Fibroblast of lung (primary cell): Measurements from ENCODE around the gene FAM81B. TPM values are rescaled to one million over a fixed set of nuclear protein-coding genes. Genes with fewer than 3 reads are reported as not detected.

ENCODE experiments used
- DNase-seq, 2 donors: peaks; one replicate each; pipeline versions ENCODE4 v3.0.0 to v3.0.0-alpha.2; 2010; ENCODE audit warnings: low read depth in 2 of 2
- H2AFZ ChIP-seq: 2 replicates; pipeline ENCODE4 v1.5.1; 2012; ENCODE audit warnings: low read length, control low read depth, inconsistent platforms
- H3K27ac ChIP-seq: 2 replicates; pipeline ENCODE4 v1.5.1; 2011; ENCODE audit warnings: low read length, control low read depth; ENCODE audit not compliant: insufficient read depth
- H3K27me3 ChIP-seq: 2 replicates; pipeline ENCODE4 v1.5.1; 2011; ENCODE audit warnings: mild to moderate bottlenecking, low read length; ENCODE audit not compliant: control insufficient read depth, insufficient read depth
- H3K36me3 ChIP-seq: 2 replicates; pipeline ENCODE4 v1.5.1; 2011; ENCODE audit warnings: low read length; ENCODE audit not compliant: control insufficient read depth, insufficient read depth
- H3K4me1 ChIP-seq: 2 replicates; pipeline ENCODE4 v1.5.1; 2011; ENCODE audit warnings: low read length; ENCODE audit not compliant: control insufficient read depth, insufficient read depth; ENCODE audit errors: extremely low read depth
- H3K4me2 ChIP-seq: 2 replicates; pipeline ENCODE4 v1.5.1; 2011; ENCODE audit warnings: low read length, control low read depth; ENCODE audit not compliant: insufficient read depth; ENCODE audit errors: extremely low read depth
- H3K4me3 ChIP-seq, 4 experiments: fragments of 200-600 bp in 1 of 4; sonication (generic) in 1 of 4; replicated peaks in 1 of 4; 2 replicates each; pipeline ENCODE4 v1.5.1; 2011 to 2016; ENCODE audit warnings: low read length in 4 of 4, low read depth in 3 of 4, mild to moderate bottlenecking in 3 of 4, control low read depth in 2 of 4, inconsistent platforms in 1 of 4, mixed read lengths in 1 of 4; ENCODE audit not compliant: insufficient read depth in 1 of 4; ENCODE audit errors: control extremely low read depth in 1 of 4
- H3K79me2 ChIP-seq: 2 replicates; pipeline ENCODE4 v1.5.1; 2012; ENCODE audit warnings: mild to moderate bottlenecking, low read length, inconsistent platforms; ENCODE audit not compliant: control insufficient read depth, insufficient read depth
- H3K9ac ChIP-seq: 2 replicates; pipeline ENCODE4 v1.5.1; 2011; ENCODE audit warnings: mild to moderate bottlenecking, low read length, control low read depth; ENCODE audit not compliant: insufficient read depth
- H3K9me3 ChIP-seq: 2 replicates; pipeline ENCODE4 v1.5.1; 2012; ENCODE audit warnings: low read depth, low read length; ENCODE audit not compliant: control insufficient read depth, insufficient read depth
- H4K20me1 ChIP-seq: 2 replicates; pipeline ENCODE4 v1.5.1; 2011; ENCODE audit warnings: low read length; ENCODE audit not compliant: control insufficient read depth, insufficient read depth; ENCODE audit errors: extremely low read depth
- CTCF ChIP-seq, 2 donors: IDR thresholded peaks in 1 of 2; conservative IDR thresholded peaks in 1 of 2; 1 replicate in 1 of 2; 2 replicates in 1 of 2; pipeline ENCODE4 v1.5.1; 2011 to 2012; ENCODE audit warnings: low read length in 2 of 2, control low read depth in 1 of 2, inconsistent platforms in 1 of 2, low read depth in 1 of 2, mild to moderate bottlenecking in 1 of 2
- EZH2 ChIP-seq: IDR thresholded peaks from 2 replicates; pipeline ENCODE4 v1.5.1; 2012; ENCODE audit warnings: low read length, control low read depth, mild to moderate bottlenecking; ENCODE audit errors: missing control alignments
- polyA plus RNA-seq, 2 donors: library from polyadenylated mRNA; depleted of rRNA in 1 of 2; stranded (reverse) in 1 of 2; unstranded in 1 of 2; fragments of >200 nt; gene quantifications; 2 replicates each; pipeline ENCODE4 v1.2.1, GENCODE V29; 2011 to 2012; ENCODE audit warnings: missing spikeins in 1 of 2
- total RNA-seq: library from RNA; depleted of rRNA; stranded (reverse); fragments of >200 nt; gene quantifications from 2 replicates; pipeline ENCODE4 v1.2.1, GENCODE V29; 2014

The FAM81B gene
- total and polyA plus RNA-seq, 2 donors (not counting 1 experiment from before 2014, with no cell fraction given): not detected

GRCh38 chr5:95447961-95448360 lies 56.8 kb downstream of the FAM81B start:
- no peak overlapping the region for H2AFZ ChIP-seq
- no peaks in the 10 kb centered on the region for H3K4me1 ChIP-seq
- no peak overlapping the region for H3K27ac ChIP-seq
- no peaks in the 10 kb centered on the region for H3K9me3 ChIP-seq
- no peak overlapping the region for H3K4me3 ChIP-seq
- no peaks in the 10 kb centered on the region for H4K20me1 ChIP-seq
- no peaks in the 10 kb centered on the region for H3K27me3 ChIP-seq
- no peaks in the 10 kb centered on the region for H3K36me3 ChIP-seq
- no peak overlapping the region for H3K4me2 ChIP-seq
- no peak overlapping the region for H3K9ac ChIP-seq
- no peak for DNase-seq
- no peaks in the 10 kb centered on the region for H3K79me2 ChIP-seq
- no peak for TF ChIP-seq EZH2

GRCh38 chr5:95448789-95449188 lies 57.6 kb downstream of the FAM81B start:
- Histone ChIP-seq H3K9me3 (no peaks in the 10 kb centered on the region), H3K4me2 (no peak overlapping the region), H3K4me3 (no peak overlapping the region), H3K9ac (no peak overlapping the region), H3K27ac (no peak overlapping the region), H2AFZ (no peak overlapping the region), H3K27me3 (no peaks in the 10 kb centered on the region), H4K20me1 (no peaks in the 10 kb centered on the region), H3K79me2 (no peaks in the 10 kb centered on the region), H3K36me3 (no peaks in the 10 kb centered on the region), H3K4me1 (no peaks in the 10 kb centered on the region)
- no peak for TF ChIP-seq EZH2
- TF ChIP-seq CTCF (conservative IDR thresholded peaks at IDR 0.05 in 1 of 2, IDR thresholded peaks at IDR 0.05 in 1 of 2; ENCODE audit: low read depth in 1 of 2, low read length in 2 of 2): no peak
- no peak for DNase-seq

- no peaks in the 10 kb centered on the region for H4K20me1 ChIP-seq
- H3K9me3 ChIP-seq: no peaks in the 10 kb centered on the region
- no peaks in the 10 kb centered on the region for H3K36me3 ChIP-seq
- no peak overlapping the region for H3K9ac ChIP-seq
- peak in 1 of 2 donors; percentile 12 for DNase-seq
- no peaks in the 10 kb centered on the region for H3K4me1 ChIP-seq
- H3K27me3 ChIP-seq: no peaks in the 10 kb centered on the region
- no peak overlapping the region for H3K4me3 ChIP-seq
- no peak overlapping the region for H3K4me2 ChIP-seq
- TF ChIP-seq CTCF (conservative IDR thresholded peaks at IDR 0.05 in 1 of 2, IDR thresholded peaks at IDR 0.05 in 1 of 2; ENCODE audit: low read depth in 1 of 2, low read length in 2 of 2): no peak
- TF ChIP-seq EZH2: no peak
- H3K79me2 ChIP-seq: no peaks in the 10 kb centered on the region
- H2AFZ ChIP-seq: no peak overlapping the region
- H3K27ac ChIP-seq: no peak overlapping the region
Measured at GRCh38 chr5:95449460-95449859, 58.3 kb downstream of the FAM81B start.
